Measurements from ENCODE around the gene TOP3B. TPM values are rescaled to one million over a fixed set of nuclear protein-coding genes. Genes with fewer than 3 reads are reported as not detected.

The TOP3B gene
- total RNA-seq, 1 donor from 2014 or later, result 53.9 TPM

GRCh38 chr22:21907638-21908522 lies 74.7 kb downstream of the TOP3B start:
- no peaks in the 10 kb centered on the region for H3F3A ChIP-seq (ENCODE audit: low read depth)
- Mint-ChIP-seq H3K4me1 (no peaks in the 10 kb centered on the region), H3K27me3 (ENCODE audit: insufficient read depth, low read depth) (peaks cover 2% of the 10 kb centered on the region), H3K9me3 (no peaks in the 10 kb centered on the region), H3K27ac (no peak overlapping the region), H3K36me3 (peaks cover 5% of the 10 kb centered on the region), H3K4me3 (no peak overlapping the region)
- H3K4me1 ChIP-seq, result no peaks in the 10 kb centered on the region
- DNase-seq (ENCODE audit: low spot score), result no peak
- no peak overlapping the region for H3K4me3 ChIP-seq
- no peaks in the 10 kb centered on the region for H3K79me2 ChIP-seq (ENCODE audit: low read depth)
- H3K27ac ChIP-seq, result no peak overlapping the region
- no peak overlapping the region for H3K9ac ChIP-seq
- no peak overlapping the region for H3K4me2 ChIP-seq
- H4K20me1 ChIP-seq (ENCODE audit: low read depth), result no peaks in the 10 kb centered on the region
- H3K27me3 ChIP-seq, result no peaks in the 10 kb centered on the region
- no peaks in the 10 kb centered on the region for H3K9me3 ChIP-seq (ENCODE audit: low read depth)
- no peak overlapping the region for H2AFZ ChIP-seq (replicated peaks)
- TF ChIP-seq EZH2phosphoT487 (IDR thresholded peaks at IDR 0.05), result no peak
- TF ChIP-seq CTCF (IDR thresholded peaks at IDR 0.05), result no peak
- TF ChIP-seq EZH2 (IDR thresholded peaks at IDR 0.05), result no peak
- H3K36me3 ChIP-seq, result no peaks in the 10 kb centered on the region

Other genes starting within 250 kb of the TOP3B start
- 32.2 and 39.1 TPM in 2 replicates for gene YPEL1, start 247.0 kb downstream of the TOP3B start, total RNA-seq (ENCODE audit: low replicate concordance)
- gene MAPK1, start 115.1 kb downstream of the TOP3B start, total RNA-seq (ENCODE audit: low replicate concordance), result 44.7 and 61.4 TPM in 2 replicates
- 18.0 and 39.0 TPM in 2 replicates for gene PPM1F, start 29.9 kb downstream of the TOP3B start, total RNA-seq (ENCODE audit: low replicate concordance)

All from neural progenitor cell (in vitro differentiated cells).